ENCODE data around the gene RHNO1. TPM values are rescaled to one million over a fixed set of nuclear protein-coding genes. Genes with fewer than 3 reads are reported as not detected.
A peak's percentile ranks its signal among the peaks of the same experiment; 100 is the strongest.
"Not testable (repeated sequence)": the region's sequence is repeated elsewhere in the genome, so short reads cannot be mapped to it uniquely, and the experiment has no call there.

Gene RHNO1
- total and polyA plus RNA-seq, 11 donors: 3.1 to 15.0 (median 5.7) TPM

GRCh38 chr12:2864198-2864597, 12.8 kb upstream of the RHNO1 start:
- 96 to 98% (median 97%) methylated on average over 9 of the region's 9 CpGs for whole genome bisulfite sequencing, 4 donors

GRCh38 chr12:2868986-2869632, 7.9 kb upstream of the RHNO1 start:
- ATAC-seq; H3K4me1 ChIP-seq; H3K27ac ChIP-seq; intact Hi-C loops (cut with DNase I); DNase-seq; H3K4me3 ChIP-seq; H3K9me3 ChIP-seq; H3K27me3 ChIP-seq: not testable (repeated sequence)
- H3K36me3 ChIP-seq: peaks cover 0 to 23% (median 0%) of the 10 kb centered on the region in 9 donors
- WGBS, 4 donors: 84 to 98% (median 95%) methylated on average over 9 of the region's 9 CpGs

More at GRCh38 chr12:2864198-2864597, 12.8 kb upstream of the RHNO1 start:
- no peaks in the 10 kb centered on the region for H3K27me3 ChIP-seq
- DNase-seq: no peak
- no peak for ATAC-seq
- TF ChIP-seq CTCF (IDR thresholded peaks at IDR 0.05) (no peak), POLR2A (IDR thresholded peaks at IDR 0.05) (no peak)
- no peaks in the 10 kb centered on the region for H3K4me1 ChIP-seq
- intact Hi-C loops (cut with DNase I): no loop called here
- H3K36me3 ChIP-seq: peaks cover 0 to 35% (median 0%) of the 10 kb centered on the region in 9 donors
- no peak overlapping the region for H3K4me3 ChIP-seq
- no peaks in the 10 kb centered on the region for H3K9me3 ChIP-seq
- H3K27ac ChIP-seq: no peak overlapping the region

- DNase-seq (no peak), ATAC-seq (no peak)
- peak overlapping the region in 5 of 12 donors; percentile 82 to 93 (median 88) for H3K27ac ChIP-seq
- peak overlapping the region; percentile 72 to 99 (median 86) for H3K4me3 ChIP-seq
- H3K9me3 ChIP-seq: no peaks in the 10 kb centered on the region
- H3K27me3 ChIP-seq: no peaks in the 10 kb centered on the region
- TF ChIP-seq POLR2A (IDR thresholded peaks at IDR 0.05) (no peak), CTCF (IDR thresholded peaks at IDR 0.05) (no peak)
- H3K36me3 ChIP-seq: peaks cover 0 to 9% (median 0%) of the 10 kb centered on the region in 9 donors
- H3K4me1 ChIP-seq: peaks cover 0 to 33% (median 16%) of the 10 kb centered on the region in 12 donors
- WGBS, 4 donors: 5 to 11% (median 7%) methylated on average over 20 to 38 of the region's 38 CpGs
- intact Hi-C loops (cut with DNase I): no loop called here
Observed at GRCh38 chr12:2876431-2877046, 484 bp upstream of the RHNO1 start.

- Histone ChIP-seq H3K27me3 (no peaks in the 10 kb centered on the region), H3K9me3 (no peaks in the 10 kb centered on the region), H3K36me3 (peaks cover 0 to 9% (median 0%) of the 10 kb centered on the region in 9 donors), H3K27ac (peak overlapping the region in 8 of 12 donors; percentile 58 to 93 (median 87)), H3K4me1 (peaks cover 0 to 33% (median 16%) of the 10 kb centered on the region in 12 donors), H3K4me3 (peak overlapping the region in 11 of 12 donors; percentile 72 to 99 (median 87))
- WGBS, 4 donors: 68 to 72% (median 70%) methylated on average over 16 of the region's 16 CpGs
- intact Hi-C loops (cut with DNase I): no loop called here
- no peak for DNase-seq
- TF ChIP-seq POLR2A (IDR thresholded peaks at IDR 0.05): no peak
- TF ChIP-seq CTCF (IDR thresholded peaks at IDR 0.05): no peak
- peak in 1 of 4 donors; percentile 5 for ATAC-seq
Observed at GRCh38 chr12:2877953-2878732, 1.1 kb downstream of the RHNO1 start.
